ENCODE results near the gene KIAA1328. TPM values are rescaled to one million over a fixed set of nuclear protein-coding genes. Genes with fewer than 3 reads are reported as not detected.

Gene KIAA1328
- total and polyA plus RNA-seq, 9 of the 15 experiments (the other 6 are each of a cell fraction or from before 2014, with no cell fraction given), result 4.0 to 8.6 (median 7.4) TPM

- FAIRE-seq (no peak), ATAC-seq (no peak; the same call in 2 of the 3 replicates), DNase-seq (ENCODE audit: extremely low read depth in 1 of 4, low spot score in 3 of 4) (no peak)
- Histone ChIP-seq H3K9me3 (replicated peaks; ENCODE audit: control insufficient read depth, insufficient read depth, low read depth, low read length) (no peaks in the 10 kb centered on the region), H3K4me1 (replicated peaks in 1 of 2; ENCODE audit: control insufficient read depth in 2 of 2, insufficient read depth in 2 of 2, low read length in 2 of 2) (no peaks in the 10 kb centered on the region), H3K9ac (ENCODE audit: insufficient read depth in 1 of 2, low read depth in 2 of 2, low read length in 2 of 2) (no peak overlapping the region), H3K79me2 (ENCODE audit: control insufficient read depth, insufficient read depth, low read length) (no peaks in the 10 kb centered on the region), H3K36me3 (ENCODE audit: control insufficient read depth, insufficient read depth, low read length) (no peaks in the 10 kb centered on the region), H2AFZ (ENCODE audit: low read depth, low read length) (no peak overlapping the region), H3K4me2 (ENCODE audit: insufficient read depth, low read length) (no peak overlapping the region), H3K27ac (ENCODE audit: extremely low read depth, low read depth, low read length) (no peak overlapping the region), H3K9me1 (ENCODE audit: control insufficient read depth, insufficient read depth, low read length) (no peaks in the 10 kb centered on the region), H4K20me1 (replicated peaks; ENCODE audit: control insufficient read depth, insufficient read depth, low read length) (no peaks in the 10 kb centered on the region), H3K27me3 (ENCODE audit: control insufficient read depth in 2 of 2, insufficient read depth in 2 of 2, low read length in 2 of 2) (no peaks in the 10 kb centered on the region), H3K4me3 (no peak overlapping the region)
- TF ChIP-seq SIN3B (IDR thresholded peaks at IDR 0.05; ENCODE audit: low read depth) (no peak), HDAC6 (IDR thresholded peaks at IDR 0.05; ENCODE audit: low read depth, low read length) (no peak), TCF3 (CRISPR knock-in tag; IDR thresholded peaks at IDR 0.05) (no peak), SOX6 (IDR thresholded peaks at IDR 0.05) (no peak), TOE1 (IDR thresholded peaks at IDR 0.05; ENCODE audit: borderline replicate concordance) (no peak), TOE1 (CRISPR knock-in tag; IDR thresholded peaks at IDR 0.05; ENCODE audit: borderline replicate concordance, low read depth) (no peak), ZBED1 (IDR thresholded peaks at IDR 0.05) (no peak), CHD4 (IDR thresholded peaks at IDR 0.05; ENCODE audit: insufficient read depth, insufficient replicate concordance, low read depth, low read length, poor library complexity, severe bottlenecking) (no peak), RBBP5 (IDR thresholded peaks at IDR 0.05; ENCODE audit: borderline replicate concordance, insufficient read depth, low read length, poor library complexity, severe bottlenecking) (no peak), ZNF507 (tag; conservative IDR thresholded peaks at IDR 0.05) (no peak), ZNF217 (CRISPR knock-in tag; IDR thresholded peaks at IDR 0.05) (no peak), POLR3G (IDR thresholded peaks at IDR 0.05; ENCODE audit: extremely low read depth, insufficient read length, insufficient replicate concordance) (no peak), HMBOX1 (IDR thresholded peaks at IDR 0.05) (no peak), NFIC (IDR thresholded peaks at IDR 0.05) (no peak), ZSCAN32 (CRISPR knock-in tag; IDR thresholded peaks at IDR 0.05) (no peak), CREB3 (tag; conservative IDR thresholded peaks at IDR 0.05; ENCODE audit: low read depth) (no peak), SMARCB1 (IDR thresholded peaks at IDR 0.05; ENCODE audit: insufficient read length, low read depth) (no peak)
- POLR2A ChIA-PET, result no interaction called here
- whole genome bisulfite sequencing (ENCODE audit: insufficient coverage, low coverage, missing lambda C conversion rate), result 23% methylated on average over 2 of the region's 2 CpGs
- BruUV-seq (replicated peaks), result no TSS peak
- intact Hi-C loops (cut with micrococcal nuclease), result no loop called here
- CTCF ChIA-PET (ENCODE audit: low intra/inter-chr PET ratio), result no interaction called here
- in situ Hi-C loops (cut with MboI), result loop anchor here (25.0 kb wide), 1 partner anchor 558 kb away; no protein-coding TSS in a partner anchor
Observed at GRCh38 chr18:36929601-36930000, 100.7 kb downstream of the KIAA1328 start.

Data from K562 (cell line).